Activated CD4-positive, alpha-beta T cell treated with anti-CD3 and anti-CD28 coated beads for 4 hours (primary cell): ENCODE results near the gene BACE2.
"Not testable (repeated sequence)": the region's sequence is repeated elsewhere in the genome, so short reads cannot be mapped to it uniquely, and the experiment has no call there.

Source experiments
- DNase-seq, 2 donors: peaks; one replicate each; pipeline ENCODE4 v3.0.0-alpha.2; 2020

Gene BACE2

DNA sequence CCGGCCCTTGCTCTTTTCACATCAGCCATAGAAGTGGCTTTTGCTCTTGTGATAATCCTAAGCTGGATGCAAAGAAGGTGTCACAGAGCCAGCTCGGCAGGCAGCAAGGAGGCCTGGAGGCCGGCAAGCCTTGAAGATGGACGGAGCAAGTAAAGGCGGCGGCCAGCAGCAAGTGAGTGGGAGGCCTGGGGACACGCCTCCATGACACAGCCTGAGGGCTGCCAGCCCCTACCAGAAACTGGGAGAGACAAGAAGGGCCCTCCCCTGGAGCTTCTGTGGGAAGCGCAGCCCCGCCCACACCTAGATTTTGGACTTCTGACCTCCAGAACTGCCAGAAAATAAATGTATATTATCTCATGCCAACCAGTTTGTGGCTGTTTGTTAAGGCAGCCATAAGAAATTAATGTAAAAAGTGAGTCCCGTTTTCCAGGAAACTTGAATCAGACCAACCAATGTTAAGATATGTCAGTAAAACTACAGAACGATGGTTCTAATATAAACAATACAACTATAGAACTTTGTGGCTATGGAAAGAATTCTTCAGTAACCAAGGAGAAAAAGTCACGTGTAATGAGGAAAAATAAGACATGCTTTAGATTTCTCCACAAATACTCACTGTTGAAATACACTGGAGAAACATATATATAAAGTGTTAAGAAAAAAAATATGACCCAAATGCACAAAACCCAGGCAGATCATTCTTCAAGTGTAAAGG lies 49.9 kb downstream of the BACE2 start:
- DNase-seq: no peak

DNA sequence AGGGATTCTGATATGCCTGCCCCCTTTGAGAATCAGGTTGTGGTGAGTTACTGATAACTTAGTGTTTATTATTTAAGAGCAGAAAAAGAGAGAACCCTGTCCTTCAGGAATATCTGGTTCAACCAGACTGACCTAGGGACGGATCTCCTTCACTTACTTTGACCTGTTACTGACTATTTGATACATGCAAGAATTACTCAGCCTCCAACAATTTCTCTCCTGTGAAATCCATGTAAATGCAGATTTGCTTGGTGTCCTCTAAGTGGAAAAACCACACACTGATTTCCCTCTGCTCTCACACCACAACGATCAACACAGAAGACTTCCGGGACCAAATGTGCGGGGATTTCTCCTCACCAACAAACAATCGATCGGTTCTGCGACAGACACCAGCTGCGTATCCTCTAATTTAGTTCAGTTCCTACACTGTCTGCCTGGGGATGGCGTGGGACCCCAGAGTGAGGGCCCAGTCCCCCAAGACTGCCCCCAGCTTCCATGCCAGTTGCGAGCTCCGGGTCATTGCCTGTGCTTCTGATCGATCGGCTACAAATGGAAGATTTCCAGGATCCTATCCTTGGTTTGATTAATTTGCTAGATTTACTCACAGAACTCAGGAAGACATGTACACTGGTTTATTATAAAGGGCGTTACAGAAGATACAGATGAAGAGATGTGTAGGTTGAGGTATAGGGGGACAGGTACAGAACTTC lies 51.7 kb downstream of the BACE2 start:
- no peak for DNase-seq

DNA sequence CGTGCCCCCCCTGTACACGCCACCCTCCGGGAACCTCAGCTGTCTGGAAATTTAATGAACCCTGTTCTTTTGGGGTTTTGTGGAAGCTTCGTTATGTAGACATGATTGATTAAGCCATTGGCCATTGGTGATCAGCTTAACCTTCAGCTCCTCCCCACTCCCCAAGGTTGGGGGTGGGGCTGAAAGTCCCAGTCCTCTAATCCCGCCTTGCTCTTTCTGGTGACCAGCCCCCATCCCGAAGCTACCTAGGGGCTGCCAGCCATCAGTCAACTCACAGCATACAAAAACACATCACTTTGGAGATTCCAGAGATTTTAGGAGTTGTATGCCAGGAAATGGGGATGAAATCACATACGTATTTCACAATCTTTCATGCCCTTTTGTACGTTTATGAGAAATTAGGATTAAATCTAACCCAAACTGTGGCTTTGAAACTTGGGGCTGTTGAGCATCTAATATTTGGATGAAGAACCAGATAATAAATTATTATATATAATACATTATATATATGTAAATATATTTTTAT lies 52.3 kb downstream of the BACE2 start:
- DNase-seq: no peak

GRCh38 chr21:41222247-41223068 lies 54.5 kb downstream of the BACE2 start:
- DNase-seq: no peak

- DNase-seq: no peak
These were observed 58.9 kb downstream of the BACE2 start for GRCh38 chr21:41226853-41227252.

DNA sequence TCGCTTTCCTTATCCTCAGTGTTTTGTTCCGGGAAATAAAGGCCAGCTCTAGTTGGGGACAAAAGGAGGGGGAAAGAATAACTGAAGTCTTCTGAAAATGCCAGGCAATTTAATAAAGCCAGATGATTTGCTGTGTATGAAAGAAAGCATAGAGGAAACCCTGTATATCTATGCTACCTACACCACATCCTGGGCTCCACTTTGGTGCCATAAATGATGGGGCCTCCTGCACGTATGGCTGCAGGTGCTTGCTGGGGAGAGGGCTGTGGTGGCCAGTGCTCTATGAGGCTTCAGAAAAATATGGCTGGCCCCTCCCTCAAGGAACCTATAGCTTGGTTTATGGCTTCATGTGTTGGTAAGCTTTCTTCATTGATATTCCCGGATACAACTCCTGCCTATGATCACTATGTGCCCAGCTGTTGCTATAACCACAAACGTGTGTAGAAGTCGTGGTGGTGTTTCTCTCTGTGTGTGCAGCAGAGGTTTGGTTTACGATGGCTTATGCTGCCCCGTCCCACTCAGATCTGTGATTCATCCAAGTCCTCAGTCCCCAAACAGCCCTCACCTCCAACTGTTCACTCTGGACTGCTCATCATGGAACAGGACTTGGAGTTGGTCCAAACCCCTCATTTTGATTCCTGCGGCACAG lies 59.5 kb downstream of the BACE2 start:
- no peak for DNase-seq

- DNase-seq: no peak
These were observed 60.0 kb downstream of the BACE2 start for GRCh38 chr21:41228006-41228370.

DNA sequence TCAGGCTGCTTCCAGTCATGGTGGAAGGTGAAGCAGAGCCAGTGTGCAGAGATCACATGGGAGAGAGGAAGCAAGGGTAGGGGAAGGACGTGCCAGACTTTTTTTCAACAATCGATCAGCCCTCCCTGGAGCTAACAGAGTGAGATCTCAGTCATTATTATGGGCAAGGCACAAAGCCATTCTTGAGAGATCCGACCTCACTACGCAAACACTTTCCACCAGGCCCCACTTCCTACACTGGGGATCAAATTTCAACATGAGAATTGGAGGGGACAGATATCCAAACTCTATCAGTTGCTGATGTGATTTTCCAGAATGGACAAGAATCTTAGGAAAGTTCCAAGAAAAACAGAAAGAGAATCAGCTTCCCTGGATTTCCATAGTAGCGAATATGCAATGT lies 60.5 kb downstream of the BACE2 start:
- DNase-seq: no peak

- DNase-seq: no peak
These were observed 61.0 kb downstream of the BACE2 start for GRCh38 chr21:41228958-41229357.

- DNase-seq: no peak
These were observed 61.7 kb downstream of the BACE2 start for GRCh38 chr21:41229509-41230248.

DNA sequence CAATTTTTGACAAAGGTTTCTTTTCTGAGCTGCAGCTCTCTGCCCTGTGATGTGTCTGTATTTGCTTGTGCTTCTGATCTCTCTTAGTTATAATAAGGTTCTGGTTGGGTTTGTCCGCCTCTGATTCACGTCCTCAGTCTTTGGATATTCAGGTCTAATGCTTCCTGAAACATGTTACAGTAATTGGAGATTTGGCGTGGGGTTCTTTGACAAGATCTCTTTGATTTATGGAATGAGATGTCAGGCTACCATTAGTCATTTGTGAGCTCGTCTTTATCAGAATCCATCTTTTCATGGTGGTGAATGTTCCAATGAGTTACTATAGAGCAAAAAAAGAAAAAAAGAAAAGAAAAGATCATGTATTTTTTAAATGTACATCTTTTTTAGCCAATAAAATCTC lies 62.5 kb downstream of the BACE2 start:
- DNase-seq: no peak

GRCh38 chr21:41231060-41231459 lies 63.1 kb downstream of the BACE2 start:
- no peak for DNase-seq

DNA sequence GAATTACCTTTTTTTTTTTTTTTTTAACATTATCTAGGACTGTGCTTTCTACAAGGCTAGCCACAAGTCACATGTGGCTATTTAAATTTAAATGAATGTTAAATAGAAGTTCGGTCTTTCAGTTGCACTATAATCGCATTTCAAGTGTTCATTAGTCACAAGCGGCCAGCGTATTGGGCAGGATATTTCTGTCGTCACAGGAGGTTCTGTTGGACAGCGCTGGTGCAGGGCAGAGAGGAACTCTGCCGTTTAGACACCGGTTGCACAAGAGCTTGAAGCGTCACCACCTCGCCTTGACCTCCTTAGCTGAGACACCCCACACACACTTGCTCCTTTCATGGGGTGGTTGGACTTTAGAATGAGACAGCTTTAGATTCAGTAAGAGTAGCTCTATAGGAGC lies 64.1 kb downstream of the BACE2 start:
- no peak for DNase-seq

DNA sequence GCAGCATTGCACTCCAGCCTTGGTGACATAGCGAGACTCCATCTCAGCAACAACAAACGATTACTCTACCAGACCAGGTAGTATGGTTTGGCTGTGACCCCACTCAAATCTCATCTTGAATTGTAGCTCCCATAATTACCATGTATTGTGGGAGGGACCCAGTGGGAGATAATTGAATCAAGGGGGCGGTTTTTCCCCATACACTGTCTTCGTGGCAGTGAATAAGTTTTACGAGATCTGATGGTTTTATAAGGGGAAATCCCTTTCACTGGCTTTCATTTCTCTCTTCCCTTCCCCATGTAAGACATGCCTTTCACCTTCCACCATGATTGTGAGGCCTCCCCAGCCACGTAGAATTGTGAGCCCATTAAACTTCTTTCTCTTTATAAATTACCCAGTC lies 66.0 kb downstream of the BACE2 start:
- no peak for DNase-seq

GRCh38 chr21:41234569-41234968 lies 66.6 kb downstream of the BACE2 start:
- DNase-seq: no peak

DNA sequence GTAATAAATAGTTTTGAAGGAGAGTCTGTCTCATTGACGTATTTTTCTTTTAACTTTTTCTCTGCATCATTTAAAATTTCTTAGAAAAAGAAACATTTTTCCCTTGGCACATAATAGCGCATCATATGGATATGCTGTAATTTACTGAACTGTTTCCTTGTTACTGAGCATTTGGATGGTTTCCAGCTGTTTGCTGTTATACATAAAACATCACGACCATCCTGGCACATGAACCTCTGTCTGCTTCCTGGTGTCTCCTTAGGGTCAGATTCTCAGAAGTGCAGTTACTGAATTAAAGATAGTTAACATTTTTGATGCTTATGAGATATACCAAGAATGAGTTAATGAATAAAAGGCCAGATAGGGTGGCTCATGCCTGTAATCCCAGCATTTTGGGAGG lies 67.2 kb downstream of the BACE2 start:
- no peak for DNase-seq

- DNase-seq: no peak
These were observed 68.5 kb downstream of the BACE2 start for GRCh38 chr21:41236352-41236973.

DNA sequence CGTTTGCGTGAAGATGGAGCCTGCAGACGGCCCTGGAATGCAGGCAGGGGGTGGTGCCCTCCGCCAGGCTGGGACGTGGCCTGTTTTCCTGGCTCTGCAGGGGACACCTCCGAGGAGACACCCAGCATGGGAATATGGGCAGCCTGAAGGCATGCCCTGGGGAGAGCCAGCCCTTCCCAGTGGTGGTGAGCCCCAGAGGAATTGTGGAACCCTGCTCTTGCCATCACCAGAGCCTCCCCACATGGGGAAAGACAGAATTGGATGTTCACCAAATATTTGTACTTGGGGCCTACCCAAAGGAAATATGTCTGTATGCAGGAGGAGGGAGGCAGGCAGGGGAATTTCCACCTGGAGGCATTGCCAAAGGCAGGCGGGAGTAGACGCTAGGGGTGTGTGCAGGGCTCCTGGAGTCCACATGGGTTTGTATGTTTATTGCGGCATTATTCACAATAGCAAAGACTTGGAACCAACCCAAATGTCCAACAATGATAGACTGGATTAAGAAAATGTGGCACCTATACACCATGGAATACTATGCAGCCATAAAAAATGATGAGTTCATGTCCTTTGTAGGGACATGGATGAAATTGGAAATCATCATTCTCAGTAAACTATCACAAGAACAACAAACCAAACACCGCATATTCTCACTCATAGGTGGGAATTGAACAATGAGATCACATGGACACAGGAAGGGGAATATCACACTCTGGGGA lies 70.3 kb downstream of the BACE2 start:
- not testable (repeated sequence) for DNase-seq

GRCh38 chr21:41240040-41240439 lies 72.1 kb downstream of the BACE2 start:
- no peak for DNase-seq

DNA sequence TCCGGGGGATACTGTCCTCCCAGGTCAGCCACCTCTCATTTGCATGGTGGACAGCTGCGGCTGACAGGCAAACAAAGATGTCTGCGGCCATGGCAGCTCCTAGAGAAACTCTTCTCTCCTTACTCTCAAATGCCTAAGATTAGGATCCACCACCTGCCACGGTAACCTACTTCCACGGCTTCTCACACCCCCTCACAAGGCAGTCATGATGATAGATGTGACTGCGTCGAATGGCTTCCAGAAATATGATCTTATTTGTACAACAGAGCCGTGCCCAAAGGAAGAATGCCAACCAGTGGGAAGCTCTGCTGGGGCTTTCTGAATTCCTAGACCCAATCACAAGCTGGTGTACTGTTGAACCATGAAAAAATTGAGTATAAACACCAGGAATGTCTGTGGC lies 73.4 kb downstream of the BACE2 start:
- DNase-seq: no peak

- DNase-seq: no peak
These were observed 74.4 kb downstream of the BACE2 start for GRCh38 chr21:41242238-41242829.
